PC-9 (cell line): ENCODE data around the gene ZACN.

Source experiments
- EZH2 ChIP-seq: fragments of 200-600 bp; sonication (generic); IDR thresholded peaks from 2 replicates; pipeline ENCODE4 v1.8.0; 2017; ENCODE audit warnings: antibody characterized with exemption, low read depth
- TF ChIP-seq, protein P1 (sequence below): fragments of 200-600 bp; sonication (generic); conservative IDR thresholded peaks from 2 replicates; pipeline ENCODE4 v1.6.1; 2017; ENCODE audit warnings: mixed run types, antibody characterized with exemption, mild to moderate bottlenecking, moderate library complexity

GRCh38 chr17:76032073-76032779 lies 46.8 kb upstream of the ZACN start:
- TF ChIP-seq, protein P1, sequence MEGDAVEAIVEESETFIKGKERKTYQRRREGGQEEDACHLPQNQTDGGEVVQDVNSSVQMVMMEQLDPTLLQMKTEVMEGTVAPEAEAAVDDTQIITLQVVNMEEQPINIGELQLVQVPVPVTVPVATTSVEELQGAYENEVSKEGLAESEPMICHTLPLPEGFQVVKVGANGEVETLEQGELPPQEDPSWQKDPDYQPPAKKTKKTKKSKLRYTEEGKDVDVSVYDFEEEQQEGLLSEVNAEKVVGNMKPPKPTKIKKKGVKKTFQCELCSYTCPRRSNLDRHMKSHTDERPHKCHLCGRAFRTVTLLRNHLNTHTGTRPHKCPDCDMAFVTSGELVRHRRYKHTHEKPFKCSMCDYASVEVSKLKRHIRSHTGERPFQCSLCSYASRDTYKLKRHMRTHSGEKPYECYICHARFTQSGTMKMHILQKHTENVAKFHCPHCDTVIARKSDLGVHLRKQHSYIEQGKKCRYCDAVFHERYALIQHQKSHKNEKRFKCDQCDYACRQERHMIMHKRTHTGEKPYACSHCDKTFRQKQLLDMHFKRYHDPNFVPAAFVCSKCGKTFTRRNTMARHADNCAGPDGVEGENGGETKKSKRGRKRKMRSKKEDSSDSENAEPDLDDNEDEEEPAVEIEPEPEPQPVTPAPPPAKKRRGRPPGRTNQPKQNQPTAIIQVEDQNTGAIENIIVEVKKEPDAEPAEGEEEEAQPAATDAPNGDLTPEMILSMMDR = no peak
- no peak for TF ChIP-seq EZH2
